Panc1 (cell line): Measurements from ENCODE around the gene RASSF4. TPM values are rescaled to one million over a fixed set of nuclear protein-coding genes. Genes with fewer than 3 reads are reported as not detected.

ENCODE experiments used
- ATAC-seq: fragments of 200-7000 bp; cut with Tn5 transposase; 2 replicates; pipeline ENCODE4 v1.9.1; 2020; ENCODE audit warnings: mild to moderate bottlenecking, moderate library complexity
- BruUV-seq: library from RNA; stranded (reverse); fragments of 400-500 nt; replicated peaks from 2 replicates; lab custom pipeline; 2021; lab: Mats Ljungman, UMichigan
- CTCF ChIA-PET: fragments of 300-600 bp; sonication (Branson Sonifier 250); formaldehyde crosslinking; loops from one replicate; lab custom pipeline; 2022; ENCODE audit warnings: antibody characterized with exemption; lab: Charles Lee
- POLR2A ChIA-PET: fragments of 300-600 bp; sonication (Branson Sonifier 250); formaldehyde crosslinking; loops from one replicate; lab custom pipeline; 2022; ENCODE audit warnings: antibody characterized with exemption; lab: Charles Lee
- DNase-seq: peaks from one replicate; pipeline ENCODE4 v3.0.0-alpha.2; 2010; ENCODE audit warnings: low read depth, low spot score
- H3K27ac ChIP-seq: 2 replicates; pipeline ENCODE4 v1.5.1; 2011; ENCODE audit warnings: mild to moderate bottlenecking, low read length, inconsistent platforms
- H3K27me3 ChIP-seq: fragments of 200-500 bp; sonication (Bioruptor generic); 2 replicates; pipeline ENCODE4 v1.6.0; 2014; ENCODE audit warnings: low read length, inconsistent platforms; ENCODE audit not compliant: control insufficient read depth, insufficient read depth
- H3K36me3 ChIP-seq: fragments of 200-500 bp; sonication (Bioruptor generic); 2 replicates; pipeline ENCODE4 v1.5.1; 2014; ENCODE audit warnings: inconsistent platforms, mild to moderate bottlenecking, low read length, moderate library complexity; ENCODE audit not compliant: control insufficient read depth, insufficient read depth
- H3K4me1 ChIP-seq: 2 replicates; pipeline ENCODE4 v1.5.1; 2011; ENCODE audit warnings: inconsistent platforms, mild to moderate bottlenecking, low read length, moderate library complexity; ENCODE audit not compliant: control insufficient read depth, insufficient read depth
- H3K4me3 ChIP-seq, 2 experiments: 2 replicates each; pipeline ENCODE4 v1.5.1; 2011 to 2012; ENCODE audit warnings: low read depth in 2 of 2, low read length in 2 of 2, mild to moderate bottlenecking in 2 of 2, inconsistent platforms in 1 of 2, moderate library complexity in 1 of 2
- H3K9me3 ChIP-seq: fragments of 200-500 bp; sonication (Bioruptor generic); 2 replicates; pipeline ENCODE4 v1.5.1; 2014; ENCODE audit warnings: low read depth, mild to moderate bottlenecking, inconsistent platforms, low read length, moderate library complexity; ENCODE audit not compliant: control insufficient read depth, insufficient read depth
- POLR2AphosphoS5 ChIP-seq: IDR thresholded peaks from 2 replicates; pipeline ENCODE4 v1.6.1; 2012; ENCODE audit warnings: mild to moderate bottlenecking, low read depth, low read length, moderate library complexity
- REST ChIP-seq, 2 experiments: IDR thresholded peaks; 2 replicates each; pipeline ENCODE4 v1.6.1; 2011 to 2012; ENCODE audit warnings: low read depth in 2 of 2, control low read depth in 1 of 2, low read length in 1 of 2, mild to moderate bottlenecking in 1 of 2, moderate library complexity in 1 of 2; ENCODE audit not compliant: insufficient read depth in 1 of 2
- SIN3A ChIP-seq: IDR thresholded peaks from 2 replicates; pipeline ENCODE4 v1.6.1; 2012; ENCODE audit warnings: low read depth, mild to moderate bottlenecking, low read length, moderate library complexity, borderline replicate concordance; ENCODE audit not compliant: insufficient read depth
- TCF7L2 ChIP-seq: IDR thresholded peaks from 2 replicates; pipeline ENCODE4 v1.6.1; 2011; ENCODE audit warnings: mild to moderate bottlenecking, low read depth, low read length, inconsistent platforms
- in situ Hi-C: cut with HindIII; loops from 2 replicates; pipeline ENCODE4 v1.10.0; 2016; ENCODE audit warnings: low sequenced_read_pairs, low pct_unique_long_range_greater_than_20kb
- intact Hi-C: fragments of 100-400 bp; cut with micrococcal nuclease; formaldehyde crosslinking; loops from one replicate; pipeline ENCODE4 v1.10.0; 2022; ENCODE audit not compliant: unreplicated experiment
- total RNA-seq: library from RNA; stranded (reverse); gene quantifications from one replicate; pipeline ENCODE4 v1.2.1, GENCODE V29; 2021; ENCODE audit not compliant: unreplicated experiment
- TF ChIP-seq, protein P1 (sequence below): fragments of 450-650 bp; IDR thresholded peaks from 2 replicates; pipeline ENCODE4 v1.5.1; 2017; ENCODE audit warnings: mild to moderate bottlenecking

Gene RASSF4
- total RNA-seq, 1 experiment from 2014 or later: 13.9 TPM

DNA sequence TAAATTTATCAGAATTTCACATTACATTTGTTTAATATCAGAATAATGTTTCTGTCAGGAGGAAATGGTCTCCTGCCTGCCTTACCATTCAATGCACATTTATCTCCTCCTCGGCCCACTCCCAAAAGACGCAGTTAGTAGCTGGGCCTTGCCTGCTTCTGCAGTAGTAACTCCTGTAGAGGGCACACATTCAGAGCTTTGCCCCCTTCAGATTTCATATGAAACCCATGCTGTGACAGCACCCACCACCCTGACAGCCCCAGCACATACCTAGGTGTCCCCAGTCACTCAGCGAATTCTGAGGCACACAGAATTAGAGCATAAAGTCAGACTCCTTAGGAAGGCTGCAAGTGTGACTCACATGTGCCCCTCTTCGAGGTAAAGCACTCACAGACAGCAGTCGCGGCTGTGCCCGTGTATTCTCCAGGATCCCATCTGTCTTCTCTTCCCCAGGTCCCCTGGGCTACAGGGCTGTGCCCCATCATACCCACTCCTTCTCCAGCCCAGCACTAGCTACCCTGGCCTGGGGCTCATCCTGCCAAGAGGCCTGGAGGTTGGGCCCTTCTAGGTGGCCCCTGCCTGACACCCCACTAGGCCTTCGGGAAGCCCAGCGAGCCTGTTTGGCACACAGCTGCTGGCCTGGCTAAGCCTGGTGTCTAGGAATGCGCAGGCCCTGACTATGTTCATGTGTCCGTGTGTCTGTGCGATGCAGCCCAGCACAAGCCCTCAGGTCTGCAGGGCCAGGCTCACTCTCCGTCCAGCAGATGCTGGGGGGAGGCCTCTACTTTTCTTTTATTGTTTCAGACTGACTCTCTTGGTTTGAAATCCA lies 23.7 kb downstream of the RASSF4 start:
- ChIA-PET CTCF (no interaction called here), POLR2A (no interaction called here)
- TF ChIP-seq, protein P1, sequence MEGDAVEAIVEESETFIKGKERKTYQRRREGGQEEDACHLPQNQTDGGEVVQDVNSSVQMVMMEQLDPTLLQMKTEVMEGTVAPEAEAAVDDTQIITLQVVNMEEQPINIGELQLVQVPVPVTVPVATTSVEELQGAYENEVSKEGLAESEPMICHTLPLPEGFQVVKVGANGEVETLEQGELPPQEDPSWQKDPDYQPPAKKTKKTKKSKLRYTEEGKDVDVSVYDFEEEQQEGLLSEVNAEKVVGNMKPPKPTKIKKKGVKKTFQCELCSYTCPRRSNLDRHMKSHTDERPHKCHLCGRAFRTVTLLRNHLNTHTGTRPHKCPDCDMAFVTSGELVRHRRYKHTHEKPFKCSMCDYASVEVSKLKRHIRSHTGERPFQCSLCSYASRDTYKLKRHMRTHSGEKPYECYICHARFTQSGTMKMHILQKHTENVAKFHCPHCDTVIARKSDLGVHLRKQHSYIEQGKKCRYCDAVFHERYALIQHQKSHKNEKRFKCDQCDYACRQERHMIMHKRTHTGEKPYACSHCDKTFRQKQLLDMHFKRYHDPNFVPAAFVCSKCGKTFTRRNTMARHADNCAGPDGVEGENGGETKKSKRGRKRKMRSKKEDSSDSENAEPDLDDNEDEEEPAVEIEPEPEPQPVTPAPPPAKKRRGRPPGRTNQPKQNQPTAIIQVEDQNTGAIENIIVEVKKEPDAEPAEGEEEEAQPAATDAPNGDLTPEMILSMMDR: no peak
- TF ChIP-seq TCF7L2: no peak
- TF ChIP-seq POLR2AphosphoS5: no peak
- no peak for TF ChIP-seq SIN3A
- TF ChIP-seq REST (IDR thresholded peaks at IDR 0.05; ENCODE audit: insufficient read depth in 1 of 2, low read depth in 2 of 2, low read length in 1 of 2): no peak
- in situ Hi-C loops (no loop called here), intact Hi-C loops (no loop called here)
- ATAC-seq (no peak), DNase-seq (no peak)
- H3K27ac ChIP-seq: peak overlapping the region; percentile 24; the same call in 1 of the 2 replicates
- H3K36me3 ChIP-seq: no peaks in the 10 kb centered on the region
- no TSS peak for BruUV-seq
- H3K4me3 ChIP-seq: no peak overlapping the region
- H3K9me3 ChIP-seq: no peaks in the 10 kb centered on the region
- peaks cover 45% of the 10 kb centered on the region for H3K4me1 ChIP-seq
- no peaks in the 10 kb centered on the region for H3K27me3 ChIP-seq

- ATAC-seq (no peak), DNase-seq (no peak)
- H3K27me3 ChIP-seq: no peaks in the 10 kb centered on the region
- no peaks in the 10 kb centered on the region for H3K9me3 ChIP-seq
- peaks cover 39% of the 10 kb centered on the region for H3K4me1 ChIP-seq
- ChIA-PET CTCF (no interaction called here), POLR2A (no interaction called here)
- H3K27ac ChIP-seq: 0 out of 2 replicates have a peak overlapping the region, but pooled peaks have one; percentile 24
- intact Hi-C loops (no loop called here), in situ Hi-C loops (no loop called here)
- H3K4me3 ChIP-seq: no peak overlapping the region
- TF ChIP-seq, protein P1: no peak
- no peak for TF ChIP-seq REST (IDR thresholded peaks at IDR 0.05; ENCODE audit: insufficient read depth in 1 of 2, low read depth in 2 of 2, low read length in 1 of 2)
- TF ChIP-seq POLR2AphosphoS5: no peak
- no peak for TF ChIP-seq SIN3A
- no peak for TF ChIP-seq TCF7L2
- BruUV-seq: no TSS peak
- no peaks in the 10 kb centered on the region for H3K36me3 ChIP-seq
Observed at GRCh38 chr10:44983895-44984278, 24.3 kb downstream of the RASSF4 start.
